Stimulated activated CD8-positive, alpha-beta memory T cell treated with anti-CD3 and anti-CD28 coated beads, Interleukin-12 subunit alpha, Interleukin-12 subunit beta, amount 100 ng/mL, for 1 hour (primary cell): ENCODE measurements around the gene PSMD3.
"Not testable (repeated sequence)": the region's sequence is repeated elsewhere in the genome, so short reads cannot be mapped to it uniquely, and the experiment has no call there.

Experiments
- DNase-seq: peaks from one replicate; pipeline ENCODE4 v3.0.0-alpha.2; 2020; ENCODE audit warnings: low read depth

PSMD3 gene

GRCh38 chr17:39980351-39981206 lies at the start of gene PSMD3:
TSS of gene PSMD3 (plus strand) at chr17:39980807. CDS start at chr17:39980971, 164 bp downstream.
- peak; percentile 96 for DNase-seq

- no peak for DNase-seq
Observed at GRCh38 chr17:39933912-39934311, 46.7 kb upstream of the PSMD3 start.

DNA sequence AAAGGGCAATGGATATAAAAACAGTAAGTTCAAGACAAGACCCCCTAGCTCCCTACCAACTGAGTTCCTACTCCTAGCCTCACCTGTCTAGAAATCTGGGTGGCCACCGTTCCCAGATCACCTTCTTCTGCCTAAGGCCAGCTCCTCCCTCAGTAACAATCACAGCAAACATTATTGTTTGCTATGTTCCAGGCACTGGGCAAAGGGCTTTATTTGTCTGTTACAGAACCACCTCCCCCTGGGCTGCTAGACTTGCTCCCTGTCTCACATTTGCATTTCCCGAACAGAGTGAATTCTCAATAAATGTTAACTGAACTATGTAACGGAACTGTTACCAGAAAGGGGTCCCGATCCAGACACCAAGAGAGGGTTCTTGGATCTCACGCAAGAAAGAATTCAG lies 46.3 kb upstream of the PSMD3 start:
- DNase-seq = no peak

GRCh38 chr17:39935909-39936308 lies 44.7 kb upstream of the PSMD3 start:
- DNase-seq = no peak

DNA sequence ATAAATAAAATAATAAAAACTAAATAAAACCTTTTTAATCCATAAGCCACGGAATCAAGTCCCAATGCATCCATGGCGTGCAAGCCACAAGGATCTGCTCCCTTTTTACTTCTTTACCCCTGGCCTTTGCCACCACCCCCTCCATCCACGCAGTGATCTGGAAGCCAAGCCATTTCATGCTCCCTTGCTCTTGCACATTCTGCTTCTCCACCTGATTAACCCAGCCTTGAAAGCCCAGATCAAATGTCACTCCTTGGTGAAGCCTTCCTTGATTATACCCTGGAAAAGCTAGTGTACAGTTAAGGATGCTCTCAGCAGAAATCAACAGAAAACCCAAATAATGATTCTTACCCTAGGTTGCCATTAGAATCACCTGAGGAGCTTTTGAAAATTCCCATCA lies 43.2 kb upstream of the PSMD3 start:
- no peak for DNase-seq

GRCh38 chr17:39938140-39938869 lies 42.3 kb upstream of the PSMD3 start:
- DNase-seq = no peak

DNA sequence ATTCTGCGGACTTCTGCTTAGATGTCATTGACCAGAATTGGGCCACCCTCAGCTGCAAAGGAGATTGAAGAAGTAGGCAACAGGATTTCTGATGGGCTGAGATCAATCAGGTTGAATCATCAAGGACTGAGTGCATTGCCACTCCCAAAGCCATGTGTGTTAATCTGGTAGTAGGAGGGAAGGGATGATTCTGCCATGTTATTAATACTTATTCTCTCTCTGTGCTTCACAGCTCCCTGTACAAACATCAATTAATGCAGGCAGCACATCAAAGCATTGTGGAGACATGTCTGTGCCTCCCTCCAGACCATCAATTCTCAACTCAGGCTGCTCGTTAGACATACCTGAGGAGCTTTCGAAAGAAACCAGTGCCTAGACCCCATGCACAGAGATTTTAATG lies 41.5 kb upstream of the PSMD3 start:
- no peak for DNase-seq

DNA sequence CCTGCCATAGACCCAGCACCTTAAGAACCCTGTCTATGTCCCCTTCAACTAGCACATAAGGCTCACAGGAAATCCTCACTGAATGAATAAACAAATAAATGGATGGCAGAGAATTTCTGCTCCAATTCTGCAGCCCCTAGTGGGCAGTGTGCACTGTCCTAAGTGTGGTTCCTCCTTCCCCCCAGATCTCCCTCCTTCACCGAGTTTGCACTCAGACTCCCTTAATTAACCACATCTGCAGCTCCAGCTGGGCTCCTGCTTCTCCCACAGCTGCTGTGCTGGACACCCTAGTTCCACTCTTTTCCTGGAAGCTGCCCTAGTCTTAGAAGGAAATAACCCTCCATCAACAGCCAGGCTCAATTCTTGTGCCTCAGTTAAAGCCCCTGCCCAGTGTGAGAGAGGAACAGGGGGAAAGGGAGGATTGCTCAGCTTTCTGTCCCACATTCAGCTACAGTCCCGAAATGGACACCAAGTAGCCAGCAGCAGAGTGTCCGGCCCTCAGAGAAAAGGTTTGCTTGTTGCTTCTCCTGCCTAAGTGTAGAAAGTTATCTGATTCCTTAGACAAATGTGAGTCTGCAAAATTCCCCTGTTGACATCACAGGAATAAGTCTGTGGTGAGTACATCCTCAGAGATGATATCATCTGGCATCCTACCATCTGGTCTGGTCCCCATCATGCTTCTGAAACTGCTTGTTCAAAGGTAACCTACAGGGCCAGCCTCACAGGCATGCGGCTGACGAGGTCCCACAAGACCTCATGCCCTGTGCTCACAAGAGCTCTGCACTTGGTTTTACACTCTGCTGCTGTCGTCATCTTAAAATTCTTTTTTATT lies 40.8 kb upstream of the PSMD3 start:
- DNase-seq = no peak

- DNase-seq = no peak
Observed at GRCh38 chr17:39943702-39944392, 36.8 kb upstream of the PSMD3 start.

DNA sequence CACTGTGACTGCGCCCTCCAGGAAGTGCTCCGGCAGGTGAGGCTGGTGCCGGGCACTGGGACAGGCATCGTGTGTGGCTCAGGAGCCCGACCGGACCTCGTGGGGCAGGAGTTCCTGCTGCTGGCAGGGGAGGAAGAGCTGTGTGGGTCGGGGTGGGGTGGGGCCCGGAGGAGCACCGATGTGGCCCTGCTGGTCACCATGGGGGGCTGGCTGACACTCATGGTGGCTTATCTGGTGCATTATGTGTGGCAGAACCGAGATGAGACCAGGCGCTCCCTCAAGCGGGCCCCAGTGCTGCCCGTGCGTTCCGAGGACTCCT lies 36.3 kb upstream of the PSMD3 start:
- no peak for DNase-seq

GRCh38 chr17:39946551-39947330 lies 33.9 kb upstream of the PSMD3 start:
- DNase-seq = no peak

- not testable (repeated sequence) for DNase-seq
Observed at GRCh38 chr17:39948489-39948828, 32.1 kb upstream of the PSMD3 start.

DNA sequence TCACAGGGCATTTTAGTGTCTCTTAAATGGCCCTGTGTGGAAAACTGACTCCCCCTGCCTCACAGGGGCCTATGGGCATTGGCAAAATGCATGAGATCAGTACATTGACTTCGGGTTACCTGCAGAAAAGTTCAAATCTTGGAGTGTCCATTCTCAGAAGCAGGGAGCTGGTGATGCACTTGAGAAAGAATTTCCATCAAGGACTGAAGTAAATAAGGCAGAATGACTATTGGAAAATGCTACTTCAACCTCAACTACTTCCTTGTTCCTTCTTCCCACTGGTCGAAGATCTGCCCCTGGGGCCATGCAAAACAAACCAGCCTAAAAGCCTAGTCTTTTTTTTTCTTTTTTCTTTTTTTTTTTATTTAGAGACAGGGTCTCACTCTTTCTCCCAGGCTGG lies 31.6 kb upstream of the PSMD3 start:
- DNase-seq = no peak

DNA sequence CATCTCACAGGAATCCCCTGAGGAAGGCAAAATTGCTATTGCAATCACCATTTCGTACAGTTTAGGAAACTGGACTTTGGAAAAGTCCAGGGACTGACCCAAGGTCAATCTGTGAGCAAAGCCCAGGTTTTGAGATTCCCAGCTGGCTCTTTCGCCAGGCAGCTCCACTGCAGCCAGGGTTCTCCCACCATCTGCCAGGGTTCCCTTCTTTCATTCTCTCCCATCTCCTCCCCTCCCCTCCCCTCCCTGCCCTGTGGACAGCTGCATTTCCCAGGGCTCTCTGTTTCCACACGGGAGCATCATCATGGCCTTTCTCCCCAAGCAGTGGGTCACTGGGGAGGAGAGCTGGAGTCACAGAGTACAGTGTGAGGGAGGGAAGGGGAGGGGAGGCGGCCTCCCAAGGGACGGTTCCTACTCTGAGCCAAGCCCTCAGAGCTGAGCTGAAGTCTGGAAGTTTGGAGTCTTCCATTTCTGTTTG lies 29.7 kb upstream of the PSMD3 start:
- no peak for DNase-seq

- DNase-seq = no peak
Observed at GRCh38 chr17:39951924-39952679, 28.5 kb upstream of the PSMD3 start.

DNA sequence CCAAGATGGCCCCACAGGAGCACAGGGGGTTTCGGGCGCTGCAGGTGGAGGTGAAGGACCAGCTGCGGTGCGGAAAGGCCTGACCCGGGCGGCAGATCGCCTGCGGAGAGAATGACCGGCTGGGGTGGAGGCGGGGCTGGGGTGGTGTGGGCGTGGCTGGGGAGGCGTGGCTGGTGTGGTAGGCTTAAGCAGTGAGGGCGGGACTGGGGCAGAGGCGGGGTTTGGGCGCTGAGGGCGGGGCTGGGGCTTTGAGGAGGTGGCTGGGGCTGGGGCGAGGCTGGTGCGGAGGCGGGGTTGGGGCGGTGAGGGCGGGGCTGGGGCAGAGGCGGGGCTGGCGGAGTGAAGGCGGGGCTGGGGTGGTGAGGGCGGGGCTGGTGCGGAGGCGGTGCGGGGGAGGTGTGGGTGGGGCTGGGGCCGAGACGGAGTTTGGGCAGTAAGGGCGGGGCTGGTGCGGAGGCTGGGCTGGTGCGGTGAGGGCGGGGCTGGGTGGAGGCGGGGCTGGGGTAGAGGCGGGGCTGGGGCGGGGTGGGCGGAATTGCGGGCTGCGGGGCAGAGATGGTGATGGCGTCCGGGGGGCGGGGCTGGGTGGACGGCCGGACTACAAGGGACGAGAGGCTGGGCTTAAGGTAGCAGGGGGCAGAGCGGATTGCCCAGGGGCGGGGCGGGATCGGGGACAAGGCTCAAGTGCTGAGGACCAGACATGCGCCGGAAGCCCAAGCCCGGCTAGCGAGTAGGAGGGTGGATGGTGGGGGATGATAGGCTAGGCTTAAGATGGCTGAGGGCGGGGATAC lies 27.7 kb upstream of the PSMD3 start:
- peak; percentile 92 for DNase-seq

DNA sequence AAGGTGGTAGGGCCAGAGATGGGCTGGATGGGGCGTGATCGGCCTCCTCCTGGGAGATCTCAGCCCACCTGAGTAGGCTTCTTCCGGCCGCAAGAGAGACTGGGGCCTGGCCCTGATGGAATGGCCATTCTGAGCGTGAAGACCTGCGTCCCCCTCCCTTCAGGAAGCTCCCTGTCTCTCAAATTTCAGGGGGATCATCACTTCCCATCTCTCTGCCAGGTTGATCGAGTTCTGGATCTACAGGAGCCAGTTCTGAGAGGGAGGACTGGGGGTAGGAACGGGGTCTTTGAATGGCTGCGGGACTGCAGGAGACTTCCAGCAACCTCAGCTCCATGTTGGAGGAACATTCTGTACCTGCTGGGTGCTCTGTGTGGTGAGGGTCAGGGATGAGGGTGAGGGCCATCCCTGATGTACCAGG lies 27.1 kb upstream of the PSMD3 start:
- DNase-seq = no peak

GRCh38 chr17:39954876-39955275 lies 25.7 kb upstream of the PSMD3 start:
- no peak for DNase-seq

DNA sequence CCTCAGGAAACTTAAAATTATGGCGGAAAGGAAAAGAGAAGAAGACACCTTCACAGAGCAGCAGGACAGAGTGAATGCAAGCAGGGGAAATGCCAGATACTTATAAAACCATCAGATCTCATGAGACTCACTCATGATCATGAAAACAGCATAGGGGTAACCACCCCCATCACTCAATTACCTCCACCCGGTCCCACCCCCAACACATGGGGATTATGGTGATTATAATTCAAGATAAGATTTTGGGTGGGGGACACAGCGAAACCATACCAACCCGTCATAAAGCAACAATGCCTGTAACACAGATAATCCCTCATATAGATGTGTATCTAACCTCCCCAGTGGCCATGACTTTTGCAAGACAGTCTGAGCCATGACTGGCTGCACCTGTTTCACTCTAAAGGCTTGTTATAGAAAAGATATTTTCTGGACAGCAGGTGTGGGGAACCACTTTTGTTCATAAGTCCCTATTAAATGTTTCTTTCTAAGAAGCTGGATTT lies 24.8 kb upstream of the PSMD3 start:
- no peak for DNase-seq
